ENCODE results near the gene ZNF664.

DNA sequence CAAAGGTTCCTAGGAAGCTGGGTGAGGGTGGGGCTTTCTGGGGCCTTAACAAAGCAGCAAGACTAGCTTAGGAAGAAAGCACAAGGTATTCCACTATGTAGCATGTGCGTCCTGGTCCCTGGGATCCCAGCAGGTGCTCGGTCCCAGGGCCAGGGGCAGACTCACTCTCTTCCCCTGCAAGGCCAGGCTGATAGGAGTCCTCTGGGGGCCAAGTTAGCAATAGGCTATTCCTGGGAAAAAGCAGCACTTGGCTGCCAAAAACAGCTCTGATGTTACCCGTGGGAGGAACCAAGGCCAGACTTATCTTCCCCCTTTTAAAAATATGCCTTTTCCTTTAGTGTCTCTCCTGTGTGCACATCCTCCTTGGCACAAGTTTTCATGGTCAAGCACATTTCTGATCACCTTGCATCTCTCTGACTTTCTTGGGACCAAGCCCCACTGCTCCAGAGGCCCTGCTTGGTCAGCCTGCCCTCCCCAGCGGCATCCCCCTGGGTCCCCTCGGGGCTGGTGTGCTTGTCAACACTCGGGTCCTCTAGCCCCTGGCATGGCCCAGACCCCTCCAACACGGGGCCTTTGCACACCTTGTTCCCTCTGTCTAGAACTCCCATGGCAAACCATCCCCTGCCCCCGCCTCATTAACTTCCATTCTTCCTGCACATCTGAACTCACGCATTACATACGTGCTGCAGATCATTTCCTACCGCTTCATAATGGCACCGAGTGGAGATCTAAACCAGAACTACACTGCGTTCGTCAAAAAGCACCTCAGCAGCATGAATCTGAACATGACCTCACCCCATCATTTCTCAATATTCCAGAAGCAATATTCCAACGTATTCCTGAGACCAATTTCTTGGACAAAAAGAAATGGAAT is 22.3 kb upstream of the ZNF664 start:
- TF ChIP-seq, protein P1, sequence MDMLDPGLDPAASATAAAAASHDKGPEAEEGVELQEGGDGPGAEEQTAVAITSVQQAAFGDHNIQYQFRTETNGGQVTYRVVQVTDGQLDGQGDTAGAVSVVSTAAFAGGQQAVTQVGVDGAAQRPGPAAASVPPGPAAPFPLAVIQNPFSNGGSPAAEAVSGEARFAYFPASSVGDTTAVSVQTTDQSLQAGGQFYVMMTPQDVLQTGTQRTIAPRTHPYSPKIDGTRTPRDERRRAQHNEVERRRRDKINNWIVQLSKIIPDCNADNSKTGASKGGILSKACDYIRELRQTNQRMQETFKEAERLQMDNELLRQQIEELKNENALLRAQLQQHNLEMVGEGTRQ (CRISPR knock-in tag; IDR thresholded peaks at IDR 0.05): no peak
- TF ChIP-seq MXI1 (IDR thresholded peaks at IDR 0.05; ENCODE audit: low read depth, low read length) (no peak), JUN (IDR thresholded peaks at IDR 0.05; ENCODE audit: borderline replicate concordance, low read depth, low read length) (no peak), JUN (CRISPR knock-in tag; IDR thresholded peaks at IDR 0.05; ENCODE audit: borderline replicate concordance) (no peak)
- TF ChIP-seq, protein P2, sequence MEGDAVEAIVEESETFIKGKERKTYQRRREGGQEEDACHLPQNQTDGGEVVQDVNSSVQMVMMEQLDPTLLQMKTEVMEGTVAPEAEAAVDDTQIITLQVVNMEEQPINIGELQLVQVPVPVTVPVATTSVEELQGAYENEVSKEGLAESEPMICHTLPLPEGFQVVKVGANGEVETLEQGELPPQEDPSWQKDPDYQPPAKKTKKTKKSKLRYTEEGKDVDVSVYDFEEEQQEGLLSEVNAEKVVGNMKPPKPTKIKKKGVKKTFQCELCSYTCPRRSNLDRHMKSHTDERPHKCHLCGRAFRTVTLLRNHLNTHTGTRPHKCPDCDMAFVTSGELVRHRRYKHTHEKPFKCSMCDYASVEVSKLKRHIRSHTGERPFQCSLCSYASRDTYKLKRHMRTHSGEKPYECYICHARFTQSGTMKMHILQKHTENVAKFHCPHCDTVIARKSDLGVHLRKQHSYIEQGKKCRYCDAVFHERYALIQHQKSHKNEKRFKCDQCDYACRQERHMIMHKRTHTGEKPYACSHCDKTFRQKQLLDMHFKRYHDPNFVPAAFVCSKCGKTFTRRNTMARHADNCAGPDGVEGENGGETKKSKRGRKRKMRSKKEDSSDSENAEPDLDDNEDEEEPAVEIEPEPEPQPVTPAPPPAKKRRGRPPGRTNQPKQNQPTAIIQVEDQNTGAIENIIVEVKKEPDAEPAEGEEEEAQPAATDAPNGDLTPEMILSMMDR (IDR thresholded peaks at IDR 0.05 in 2 of 3, conservative IDR thresholded peaks at IDR 0.05 in 1 of 3; ENCODE audit: insufficient read depth in 2 of 3, low read depth in 1 of 3, low read length in 3 of 3): no peak
- TF ChIP-seq, protein P3, sequence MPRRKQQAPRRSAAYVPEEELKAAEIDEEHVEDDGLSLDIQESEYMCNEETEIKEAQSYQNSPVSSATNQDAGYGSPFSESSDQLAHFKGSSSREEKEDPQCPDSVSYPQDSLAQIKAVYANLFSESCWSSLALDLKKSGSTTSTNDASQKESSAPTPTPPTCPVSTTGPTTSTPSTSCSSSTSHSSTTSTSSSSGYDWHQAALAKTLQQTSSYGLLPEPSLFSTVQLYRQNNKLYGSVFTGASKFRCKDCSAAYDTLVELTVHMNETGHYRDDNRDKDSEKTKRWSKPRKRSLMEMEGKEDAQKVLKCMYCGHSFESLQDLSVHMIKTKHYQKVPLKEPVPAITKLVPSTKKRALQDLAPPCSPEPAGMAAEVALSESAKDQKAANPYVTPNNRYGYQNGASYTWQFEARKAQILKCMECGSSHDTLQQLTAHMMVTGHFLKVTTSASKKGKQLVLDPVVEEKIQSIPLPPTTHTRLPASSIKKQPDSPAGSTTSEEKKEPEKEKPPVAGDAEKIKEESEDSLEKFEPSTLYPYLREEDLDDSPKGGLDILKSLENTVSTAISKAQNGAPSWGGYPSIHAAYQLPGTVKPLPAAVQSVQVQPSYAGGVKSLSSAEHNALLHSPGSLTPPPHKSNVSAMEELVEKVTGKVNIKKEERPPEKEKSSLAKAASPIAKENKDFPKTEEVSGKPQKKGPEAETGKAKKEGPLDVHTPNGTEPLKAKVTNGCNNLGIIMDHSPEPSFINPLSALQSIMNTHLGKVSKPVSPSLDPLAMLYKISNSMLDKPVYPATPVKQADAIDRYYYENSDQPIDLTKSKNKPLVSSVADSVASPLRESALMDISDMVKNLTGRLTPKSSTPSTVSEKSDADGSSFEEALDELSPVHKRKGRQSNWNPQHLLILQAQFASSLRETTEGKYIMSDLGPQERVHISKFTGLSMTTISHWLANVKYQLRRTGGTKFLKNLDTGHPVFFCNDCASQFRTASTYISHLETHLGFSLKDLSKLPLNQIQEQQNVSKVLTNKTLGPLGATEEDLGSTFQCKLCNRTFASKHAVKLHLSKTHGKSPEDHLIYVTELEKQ (CRISPR knock-in tag; IDR thresholded peaks at IDR 0.05): no peak
